BE2C (cell line): Measurements from ENCODE around the gene POLN.

Source experiments
- DNase-seq: peaks from one replicate; pipeline ENCODE4 v3.0.0-alpha.2; 2020
- H3K27me3 ChIP-seq: fragments of 250-450 bp; sonication (Bioruptor Pico); 2 replicates; pipeline ENCODE4 v1.5.1; 2020; ENCODE audit warnings: mild to moderate bottlenecking
- H3K36me3 ChIP-seq: fragments of 250-450 bp; sonication (Bioruptor Pico); 2 replicates; pipeline ENCODE4 v1.5.1; 2020; ENCODE audit warnings: mild to moderate bottlenecking
- H3K4me1 ChIP-seq: fragments of 250-450 bp; sonication (Bioruptor Pico); 2 replicates; pipeline ENCODE4 v1.5.1; 2020
- H3K4me3 ChIP-seq: 2 replicates; pipeline ENCODE4 v1.5.1; 2011; ENCODE audit warnings: low read depth, low read length
- H3K9me3 ChIP-seq: fragments of 250-450 bp; sonication (Bioruptor Pico); 2 replicates; pipeline ENCODE4 v1.5.1; 2020
- CTCF ChIP-seq: IDR thresholded peaks from 2 replicates; pipeline ENCODE4 v1.5.1; 2012; ENCODE audit warnings: mild to moderate bottlenecking, low read depth, low read length

The POLN gene

GRCh38 chr4:2025817-2026216 lies 216.1 kb downstream of the POLN start:
- no peaks in the 10 kb centered on the region for H3K4me1 ChIP-seq
- H3K36me3 ChIP-seq = no peaks in the 10 kb centered on the region
- H3K27me3 ChIP-seq = peaks cover 35% of the 10 kb centered on the region
- TF ChIP-seq CTCF = no peak
- H3K9me3 ChIP-seq = no peaks in the 10 kb centered on the region; the same call in 1 of the 2 replicates
- H3K4me3 ChIP-seq = no peak overlapping the region
- no peak for DNase-seq

DNA sequence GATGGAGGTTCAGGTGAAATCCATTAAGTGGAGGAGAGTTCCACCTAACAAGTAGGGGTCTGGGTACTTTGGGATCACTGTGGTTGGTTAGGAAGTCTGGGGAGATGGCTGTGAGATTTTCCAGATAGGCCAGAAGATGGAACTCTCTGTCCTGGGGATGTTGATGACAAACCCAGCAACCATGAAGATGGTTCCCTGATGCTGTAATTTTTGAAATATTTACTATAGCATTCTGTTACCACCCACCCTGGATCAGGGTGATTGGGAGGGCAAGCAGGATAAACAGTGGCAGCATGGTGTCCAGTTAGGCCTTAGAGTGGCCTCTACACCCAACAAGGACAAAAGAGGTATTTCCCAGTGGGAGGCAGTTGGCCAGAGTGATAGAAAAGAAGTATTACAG lies 217.2 kb downstream of the POLN start:
- H3K4me3 ChIP-seq = no peak overlapping the region
- no peaks in the 10 kb centered on the region for H3K4me1 ChIP-seq
- H3K27me3 ChIP-seq = peaks cover 27% of the 10 kb centered on the region
- no peak for TF ChIP-seq CTCF
- H3K9me3 ChIP-seq = no peaks in the 10 kb centered on the region; the same call in 1 of the 2 replicates
- H3K36me3 ChIP-seq = no peaks in the 10 kb centered on the region
- no peak for DNase-seq
